GM12878 (cell line): ENCODE results near the gene BCL11A. TPM values are rescaled to one million over a fixed set of nuclear protein-coding genes. Genes with fewer than 3 reads are reported as not detected.

ENCODE experiments used
- CBX3 ChIP-seq: fragments of 200-600 bp; sonication (generic); IDR thresholded peaks from 2 replicates; pipeline ENCODE4 v1.6.1; 2016; ENCODE audit warnings: low read depth, borderline replicate concordance
- DPF2 ChIP-seq: fragments of 450-650 bp; IDR thresholded peaks from 2 replicates; pipeline ENCODE4 v1.6.1; 2017; ENCODE audit warnings: mild to moderate bottlenecking
- ETV6 ChIP-seq, 2 experiments: fragments of 450-650 bp in 1 of 2; IDR thresholded peaks in 1 of 2; conservative IDR thresholded peaks in 1 of 2; 2 replicates each; pipeline ENCODE4 v1.6.1; 2014; ENCODE audit warnings: antibody characterized with exemption in 1 of 2, borderline replicate concordance in 1 of 2, low read depth in 1 of 2, mild to moderate bottlenecking in 1 of 2, moderate library complexity in 1 of 2
- HDGF ChIP-seq: fragments of 450-650 bp; IDR thresholded peaks from 2 replicates; pipeline ENCODE4 v1.6.1; 2016; ENCODE audit warnings: antibody characterized with exemption
- IKZF2 ChIP-seq, 2 experiments: fragments of 450-650 bp; IDR thresholded peaks; 2 replicates each; pipeline ENCODE4 v1.6.1; 2017; ENCODE audit warnings: mild to moderate bottlenecking in 2 of 2, moderate library complexity in 2 of 2
- JUNB ChIP-seq: IDR thresholded peaks from 2 replicates; pipeline ENCODE4 v1.6.1; 2016; ENCODE audit warnings: antibody characterized with exemption, mild to moderate bottlenecking
- MYB ChIP-seq: fragments of 150-350 bp; IDR thresholded peaks from 2 replicates; pipeline ENCODE4 v1.6.1; 2014; ENCODE audit warnings: mild to moderate bottlenecking, low read depth, low read length, borderline replicate concordance
- NR2F1 ChIP-seq: fragments of 450-650 bp; conservative IDR thresholded peaks from 2 replicates; pipeline ENCODE4 v1.6.1; 2017; ENCODE audit warnings: mild to moderate bottlenecking
- POLR2AphosphoS2 ChIP-seq: IDR thresholded peaks from 2 replicates; pipeline ENCODE4 v1.6.1; 2011; ENCODE audit warnings: low read depth, mild to moderate bottlenecking, low read length, improper control_type of control experiment, moderate library complexity
- RUNX3 ChIP-seq: IDR thresholded peaks from 2 replicates; pipeline ENCODE4 v1.6.1; 2012; ENCODE audit warnings: low read length, inconsistent platforms
- SMC3 ChIP-seq: IDR thresholded peaks from 2 replicates; pipeline ENCODE4 v1.6.1; 2011; ENCODE audit warnings: low read length, improper control_type of control experiment, borderline replicate concordance
- SREBF2 ChIP-seq: IDR thresholded peaks from 2 replicates; pipeline ENCODE4 v1.6.1; 2012; ENCODE audit warnings: mild to moderate bottlenecking, low read length
- TARDBP ChIP-seq: IDR thresholded peaks from 2 replicates; pipeline ENCODE4 v1.6.1; 2016; ENCODE audit warnings: borderline replicate concordance
- TCF3 ChIP-seq: IDR thresholded peaks from 2 replicates; pipeline ENCODE4 v1.6.1; 2012; ENCODE audit warnings: low read depth, mild to moderate bottlenecking, low read length, borderline replicate concordance; ENCODE audit not compliant: insufficient read depth
- polyA plus RNA-seq, 11 experiments: library from polyadenylated mRNA; depleted of rRNA in 4 of 11; unstranded in 6 of 11; stranded (reverse) in 5 of 11; fragments of >200 nt; fragmentation: Nextera tagmentation in 4 of 11; fragmentation: Illumina TruSeq in 1 of 11; extraction: Ambion mirVana in 4 of 11; extraction: Trizol in 1 of 11; gene quantifications; 1 replicate in 1 of 11; 2 replicates in 10 of 11; pipeline versions ENCODE4 v1.2.1 to v1.2.3, GENCODE V29; 2011 to 2016; ENCODE audit warnings: inconsistent platforms in 2 of 11, missing spikeins in 2 of 11, low read depth in 1 of 11
- total RNA-seq, 4 experiments: library from RNA; depleted of rRNA in 3 of 4; stranded (reverse); fragments of >200 nt in 3 of 4; fragmentation: Illumina TruSeq in 1 of 4; extraction: Trizol in 1 of 4; gene quantifications; 2 replicates each; pipeline versions ENCODE4 v1.2.1 to v1.2.3, GENCODE V29; 2013 to 2021
- TF ChIP-seq, protein P1 (sequence below): fragments of 450-650 bp; IDR thresholded peaks from 2 replicates; pipeline ENCODE4 v1.6.1; 2016; ENCODE audit warnings: mild to moderate bottlenecking, moderate library complexity, borderline replicate concordance
- TF ChIP-seq, protein P2 (sequence below): IDR thresholded peaks from 2 replicates; pipeline ENCODE4 v1.6.1; 2011; ENCODE audit warnings: low read depth, low read length, improper control_type of control experiment, borderline replicate concordance

Gene BCL11A
- total and polyA plus RNA-seq, 10 of the 15 experiments (the other 5 are each of a cell fraction or from before 2014, with no cell fraction given): 7.5 to 26.6 (median 11.1) TPM; not detected in 1

DNA sequence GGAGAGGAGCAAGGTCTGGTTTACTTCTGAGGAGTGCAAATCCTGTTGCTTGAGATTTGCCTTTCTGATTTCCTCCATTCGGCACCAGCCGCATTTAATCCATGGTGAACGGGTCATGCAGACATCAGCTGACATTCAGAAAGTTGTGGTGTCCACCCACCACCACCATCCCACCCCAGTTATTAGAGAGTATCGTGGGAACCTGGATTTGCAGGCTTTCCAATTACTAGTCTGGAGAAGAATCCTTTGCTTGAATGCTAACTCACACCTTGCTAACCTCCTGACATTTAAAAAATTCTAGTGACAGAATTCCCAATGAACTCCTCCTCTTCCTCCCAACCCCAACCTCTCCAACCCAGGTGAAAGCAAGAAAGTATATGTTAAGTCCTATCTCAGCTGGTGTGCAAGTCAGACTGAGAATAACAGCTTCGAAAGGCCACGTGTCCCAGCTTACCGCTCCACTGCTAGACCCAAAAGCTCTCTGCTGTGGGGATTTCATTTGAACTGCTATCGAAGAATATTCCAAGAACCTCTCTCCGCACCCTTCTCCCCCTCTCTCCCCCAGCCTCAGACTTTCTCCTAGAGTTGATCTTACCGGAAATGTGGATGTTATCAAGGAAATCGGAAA lies 17.7 kb downstream of the BCL11A start (continued):
- TF ChIP-seq, protein P1, sequence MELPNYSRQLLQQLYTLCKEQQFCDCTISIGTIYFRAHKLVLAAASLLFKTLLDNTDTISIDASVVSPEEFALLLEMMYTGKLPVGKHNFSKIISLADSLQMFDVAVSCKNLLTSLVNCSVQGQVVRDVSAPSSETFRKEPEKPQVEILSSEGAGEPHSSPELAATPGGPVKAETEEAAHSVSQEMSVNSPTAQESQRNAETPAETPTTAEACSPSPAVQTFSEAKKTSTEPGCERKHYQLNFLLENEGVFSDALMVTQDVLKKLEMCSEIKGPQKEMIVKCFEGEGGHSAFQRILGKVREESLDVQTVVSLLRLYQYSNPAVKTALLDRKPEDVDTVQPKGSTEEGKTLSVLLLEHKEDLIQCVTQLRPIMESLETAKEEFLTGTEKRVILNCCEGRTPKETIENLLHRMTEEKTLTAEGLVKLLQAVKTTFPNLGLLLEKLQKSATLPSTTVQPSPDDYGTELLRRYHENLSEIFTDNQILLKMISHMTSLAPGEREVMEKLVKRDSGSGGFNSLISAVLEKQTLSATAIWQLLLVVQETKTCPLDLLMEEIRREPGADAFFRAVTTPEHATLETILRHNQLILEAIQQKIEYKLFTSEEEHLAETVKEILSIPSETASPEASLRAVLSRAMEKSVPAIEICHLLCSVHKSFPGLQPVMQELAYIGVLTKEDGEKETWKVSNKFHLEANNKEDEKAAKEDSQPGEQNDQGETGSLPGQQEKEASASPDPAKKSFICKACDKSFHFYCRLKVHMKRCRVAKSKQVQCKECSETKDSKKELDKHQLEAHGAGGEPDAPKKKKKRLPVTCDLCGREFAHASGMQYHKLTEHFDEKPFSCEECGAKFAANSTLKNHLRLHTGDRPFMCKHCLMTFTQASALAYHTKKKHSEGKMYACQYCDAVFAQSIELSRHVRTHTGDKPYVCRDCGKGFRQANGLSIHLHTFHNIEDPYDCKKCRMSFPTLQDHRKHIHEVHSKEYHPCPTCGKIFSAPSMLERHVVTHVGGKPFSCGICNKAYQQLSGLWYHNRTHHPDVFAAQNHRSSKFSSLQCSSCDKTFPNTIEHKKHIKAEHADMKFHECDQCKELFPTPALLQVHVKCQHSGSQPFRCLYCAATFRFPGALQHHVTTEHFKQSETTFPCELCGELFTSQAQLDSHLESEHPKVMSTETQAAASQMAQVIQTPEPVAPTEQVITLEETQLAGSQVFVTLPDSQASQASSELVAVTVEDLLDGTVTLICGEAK: no peak
- TF ChIP-seq MYB (no peak), CBX3 (no peak), SREBF2 (no peak), IKZF2 (IDR thresholded peaks at IDR 0.05) (peak in 1 of 2 experiments; percentile 16; a peak in 1 of 4 replicates), POLR2AphosphoS2 (no peak), HDGF (no peak), RUNX3 (peak; percentile 39; the same call in 1 of the 2 replicates), ETV6 (conservative IDR thresholded peaks at IDR 0.05 in 1 of 2, IDR thresholded peaks at IDR 0.05 in 1 of 2; ENCODE audit: borderline replicate concordance in 1 of 2, low read depth in 1 of 2) (no peak), JUNB (peak; percentile 51; the same call in 1 of the 2 replicates), DPF2 (no peak), TCF3 (peak; percentile 54; the same call in 1 of the 2 replicates), TARDBP (no peak), SMC3 (no peak), NR2F1 (no peak)
- TF ChIP-seq, protein P2, sequence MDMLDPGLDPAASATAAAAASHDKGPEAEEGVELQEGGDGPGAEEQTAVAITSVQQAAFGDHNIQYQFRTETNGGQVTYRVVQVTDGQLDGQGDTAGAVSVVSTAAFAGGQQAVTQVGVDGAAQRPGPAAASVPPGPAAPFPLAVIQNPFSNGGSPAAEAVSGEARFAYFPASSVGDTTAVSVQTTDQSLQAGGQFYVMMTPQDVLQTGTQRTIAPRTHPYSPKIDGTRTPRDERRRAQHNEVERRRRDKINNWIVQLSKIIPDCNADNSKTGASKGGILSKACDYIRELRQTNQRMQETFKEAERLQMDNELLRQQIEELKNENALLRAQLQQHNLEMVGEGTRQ: peak; percentile 42; the same call in 1 of the 2 replicates
